HFFc6 (cell line): ENCODE measurements around the gene CCDC138. TPM values are rescaled to one million over a fixed set of nuclear protein-coding genes. Genes with fewer than 3 reads are reported as not detected.

Experiments used
- DNase-seq: peaks from one replicate; pipeline ENCODE4 v3.0.0-alpha.2; 2018
- H3K27ac Mint-ChIP-seq: 2 replicates; pipeline ENCODE4 v1.8.0; 2020; ENCODE audit warnings: mild to moderate bottlenecking, mixed read lengths
- H3K27me3 Mint-ChIP-seq: 2 replicates; pipeline ENCODE4 v1.8.0; 2021; ENCODE audit warnings: mild to moderate bottlenecking, moderate library complexity, mixed read lengths; ENCODE audit not compliant: insufficient read depth
- H3K36me3 Mint-ChIP-seq: 2 replicates; pipeline ENCODE4 v1.8.0; 2021; ENCODE audit warnings: low read depth, mixed read lengths
- H3K4me1 Mint-ChIP-seq: 2 replicates; pipeline ENCODE4 v1.8.0; 2020; ENCODE audit warnings: low read depth, mixed read lengths
- H3K4me3 Mint-ChIP-seq: 2 replicates; pipeline ENCODE4 v1.8.0; 2020; ENCODE audit warnings: mild to moderate bottlenecking, moderate library complexity, mixed read lengths
- H3K9me3 Mint-ChIP-seq: 2 replicates; pipeline ENCODE4 v1.8.0; 2020; ENCODE audit warnings: mild to moderate bottlenecking, mixed read lengths
- total RNA-seq, 6 experiments: library from RNA; stranded (reverse); fragmentation: NEBNext Ultra II Directional; extraction: Animal tissue kit (Norgen Biotek cat#: 25700); gene quantifications; 2 replicates in 1 of 6; 3 replicates in 5 of 6; pipeline ENCODE4 v1.2.3, GENCODE V29; 2021
- TF ChIP-seq, protein P1 (sequence below): fragments of 200-600 bp; sonication (generic); IDR thresholded peaks from 2 replicates; pipeline ENCODE4 v1.5.0; 2021; ENCODE audit warnings: antibody characterized with exemption, mild to moderate bottlenecking

The CCDC138 gene
- total RNA-seq, 6 experiments from 2014 or later: 2.7 to 4.9 (median 4.1) TPM

DNA sequence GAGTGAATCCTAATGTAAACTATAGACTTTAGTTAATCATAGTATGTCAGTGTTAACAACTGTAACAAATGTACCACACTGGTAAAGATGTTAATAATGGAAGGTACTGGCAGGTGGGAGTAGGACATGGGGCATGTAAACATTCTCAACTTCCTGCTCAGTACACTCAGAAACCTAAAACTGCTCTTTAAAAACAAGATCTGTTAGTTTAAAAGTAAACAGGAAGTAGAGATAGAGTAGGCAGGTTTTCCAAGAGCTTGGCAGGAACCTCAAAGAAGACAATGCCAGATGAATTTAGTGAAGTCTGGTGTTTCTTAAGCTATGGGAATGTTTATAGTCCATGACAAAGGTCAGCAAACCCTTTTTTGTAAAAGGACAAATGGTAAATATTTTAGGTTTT lies 46.6 kb downstream of the CCDC138 start:
- Mint-ChIP-seq H3K27ac (no peak overlapping the region), H3K27me3 (no peaks in the 10 kb centered on the region), H3K9me3 (peaks cover 11% of the 10 kb centered on the region), H3K4me3 (no peak overlapping the region), H3K36me3 (peaks cover 24% of the 10 kb centered on the region), H3K4me1 (peaks cover 6% of the 10 kb centered on the region; the same call in 1 of the 2 replicates)
- TF ChIP-seq, protein P1, sequence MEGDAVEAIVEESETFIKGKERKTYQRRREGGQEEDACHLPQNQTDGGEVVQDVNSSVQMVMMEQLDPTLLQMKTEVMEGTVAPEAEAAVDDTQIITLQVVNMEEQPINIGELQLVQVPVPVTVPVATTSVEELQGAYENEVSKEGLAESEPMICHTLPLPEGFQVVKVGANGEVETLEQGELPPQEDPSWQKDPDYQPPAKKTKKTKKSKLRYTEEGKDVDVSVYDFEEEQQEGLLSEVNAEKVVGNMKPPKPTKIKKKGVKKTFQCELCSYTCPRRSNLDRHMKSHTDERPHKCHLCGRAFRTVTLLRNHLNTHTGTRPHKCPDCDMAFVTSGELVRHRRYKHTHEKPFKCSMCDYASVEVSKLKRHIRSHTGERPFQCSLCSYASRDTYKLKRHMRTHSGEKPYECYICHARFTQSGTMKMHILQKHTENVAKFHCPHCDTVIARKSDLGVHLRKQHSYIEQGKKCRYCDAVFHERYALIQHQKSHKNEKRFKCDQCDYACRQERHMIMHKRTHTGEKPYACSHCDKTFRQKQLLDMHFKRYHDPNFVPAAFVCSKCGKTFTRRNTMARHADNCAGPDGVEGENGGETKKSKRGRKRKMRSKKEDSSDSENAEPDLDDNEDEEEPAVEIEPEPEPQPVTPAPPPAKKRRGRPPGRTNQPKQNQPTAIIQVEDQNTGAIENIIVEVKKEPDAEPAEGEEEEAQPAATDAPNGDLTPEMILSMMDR: no peak
- no peak for DNase-seq

DNA sequence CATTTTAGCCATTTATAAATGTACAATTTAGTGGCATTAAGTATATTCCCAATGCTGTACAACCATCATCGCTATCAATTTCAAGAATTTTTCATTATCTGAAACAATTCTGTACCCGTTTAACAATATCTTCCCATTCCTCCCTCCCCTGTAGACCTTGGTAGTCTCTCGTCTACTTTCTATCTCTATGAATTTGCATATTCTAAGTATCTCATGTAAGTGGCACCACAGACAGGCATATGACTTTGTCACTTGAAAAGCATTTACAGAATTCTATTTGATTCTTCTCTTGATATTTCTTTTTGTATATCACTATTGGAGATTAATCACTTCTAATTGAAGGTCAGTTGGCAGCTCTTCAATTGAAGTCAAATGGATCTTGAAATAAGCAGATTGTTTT lies 48.0 kb downstream of the CCDC138 start:
- H3K27me3 Mint-ChIP-seq: no peaks in the 10 kb centered on the region
- no peak overlapping the region for H3K27ac Mint-ChIP-seq
- TF ChIP-seq, protein P1: no peak
- peaks cover 6% of the 10 kb centered on the region; the same call in 1 of the 2 replicates for H3K4me1 Mint-ChIP-seq
- DNase-seq: no peak
- no peak overlapping the region for H3K4me3 Mint-ChIP-seq
- peaks cover 31% of the 10 kb centered on the region for H3K36me3 Mint-ChIP-seq
- peaks cover 15% of the 10 kb centered on the region for H3K9me3 Mint-ChIP-seq

DNA sequence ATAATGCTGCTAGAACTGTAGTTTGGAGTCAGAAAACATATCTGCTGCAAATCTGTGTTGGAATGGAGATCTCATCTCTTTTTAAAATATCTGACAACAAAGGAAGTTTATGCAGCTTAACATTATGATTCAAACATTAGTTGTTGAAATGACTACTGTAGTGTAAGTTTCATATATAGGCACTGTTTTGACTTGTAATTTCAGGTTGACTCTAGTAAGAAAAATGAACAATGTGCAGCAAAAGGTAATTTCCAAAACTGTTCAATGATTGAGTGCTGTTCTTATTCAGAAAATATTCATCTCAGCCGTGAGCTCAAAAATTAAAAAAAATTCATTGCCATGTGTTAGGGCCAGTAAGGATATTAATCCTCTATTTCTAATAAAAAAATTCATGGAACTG lies 48.5 kb downstream of the CCDC138 start:
- Mint-ChIP-seq H3K36me3 (peaks cover 36% of the 10 kb centered on the region), H3K9me3 (peaks cover 19% of the 10 kb centered on the region), H3K4me1 (peaks cover 6% of the 10 kb centered on the region; the same call in 1 of the 2 replicates), H3K27me3 (no peaks in the 10 kb centered on the region), H3K4me3 (no peak overlapping the region), H3K27ac (no peak overlapping the region)
- TF ChIP-seq, protein P1: no peak
- DNase-seq: no peak

DNA sequence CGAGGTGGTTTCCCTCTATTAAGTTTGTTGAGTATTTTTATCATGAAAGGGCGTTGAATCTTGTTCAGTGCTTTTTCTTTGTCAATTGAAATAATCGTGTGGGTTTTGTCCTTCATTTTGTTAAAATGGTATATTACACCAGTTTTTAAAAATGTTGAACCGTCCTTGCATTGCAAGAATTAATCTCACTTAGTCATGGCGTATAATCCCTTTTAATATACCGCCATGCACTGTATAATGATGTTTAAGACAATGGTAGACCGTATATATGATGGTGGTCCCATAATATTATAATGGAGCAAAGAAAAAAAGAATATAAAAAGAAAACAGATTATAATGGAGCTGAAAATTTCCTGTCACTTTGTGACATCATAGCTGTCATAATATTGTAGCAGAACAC lies 50.6 kb downstream of the CCDC138 start:
- H3K36me3 Mint-ChIP-seq: peaks cover 55% of the 10 kb centered on the region
- TF ChIP-seq, protein P1: no peak
- no peak overlapping the region for H3K4me3 Mint-ChIP-seq
- H3K27ac Mint-ChIP-seq: no peak overlapping the region
- peaks cover 22% of the 10 kb centered on the region for H3K9me3 Mint-ChIP-seq
- peaks cover 6% of the 10 kb centered on the region; the same call in 1 of the 2 replicates for H3K4me1 Mint-ChIP-seq
- no peak for DNase-seq
- H3K27me3 Mint-ChIP-seq: no peaks in the 10 kb centered on the region

DNA sequence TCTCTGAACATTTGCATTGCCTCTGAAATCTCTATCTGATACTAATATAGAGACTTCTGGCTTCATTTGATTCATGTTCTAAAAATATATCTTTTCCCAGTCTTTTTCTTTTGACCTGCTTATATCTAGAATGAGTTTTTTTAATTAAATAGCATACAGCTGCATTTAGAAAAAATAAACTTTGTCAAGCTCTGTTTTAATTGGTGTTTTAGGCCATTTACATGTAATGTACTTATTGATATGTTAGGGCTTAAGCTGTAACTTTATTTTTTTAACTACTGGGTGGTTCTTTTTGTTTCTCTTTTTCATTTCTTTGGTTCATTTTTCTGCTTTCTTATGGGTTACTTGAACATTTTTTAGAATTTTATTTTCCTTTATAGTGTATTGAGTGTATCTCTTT lies 54.9 kb downstream of the CCDC138 start:
- no peak overlapping the region for H3K4me3 Mint-ChIP-seq
- TF ChIP-seq, protein P1: no peak
- H3K27ac Mint-ChIP-seq: no peak overlapping the region
- peaks cover 47% of the 10 kb centered on the region for H3K36me3 Mint-ChIP-seq
- H3K4me1 Mint-ChIP-seq: no peaks in the 10 kb centered on the region
- no peak for DNase-seq
- no peaks in the 10 kb centered on the region for H3K27me3 Mint-ChIP-seq
- peaks cover 22% of the 10 kb centered on the region for H3K9me3 Mint-ChIP-seq

DNA sequence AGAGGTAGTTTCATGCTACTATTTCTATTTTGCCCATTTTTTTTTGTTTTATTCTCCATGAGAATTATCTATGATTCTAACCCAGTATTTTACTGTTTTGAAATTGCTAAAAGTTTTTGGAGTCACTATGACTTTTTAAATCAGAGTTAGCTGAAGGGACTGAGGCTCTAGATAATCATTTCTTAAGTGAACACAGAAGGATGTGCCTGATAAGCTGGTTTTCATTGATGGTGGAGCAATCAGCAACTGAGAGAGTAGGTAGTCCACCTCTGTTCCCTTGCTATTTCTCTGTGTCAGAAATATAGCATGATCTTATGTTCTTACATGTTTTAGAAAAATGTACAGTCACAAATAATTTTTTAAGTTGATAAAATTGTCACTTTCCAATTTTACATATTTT lies 59.4 kb downstream of the CCDC138 start:
- Mint-ChIP-seq H3K4me3 (no peak overlapping the region), H3K27me3 (no peaks in the 10 kb centered on the region), H3K4me1 (no peaks in the 10 kb centered on the region), H3K27ac (no peak overlapping the region), H3K36me3 (peaks cover 16% of the 10 kb centered on the region), H3K9me3 (no peaks in the 10 kb centered on the region)
- TF ChIP-seq, protein P1: no peak
- DNase-seq: no peak
